Lower lobe of right lung (tissue), 2 donors: Measurements from ENCODE around the gene DAB1. TPM values are rescaled to one million over a fixed set of nuclear protein-coding genes. Genes with fewer than 3 reads are reported as not detected.
"Not testable (repeated sequence)": the region's sequence is repeated elsewhere in the genome, so short reads cannot be mapped to it uniquely, and the experiment has no call there.

Experiments used
- ATAC-seq, 2 donors: fragments of 200-7000 bp; cut with Tn5 transposase; one replicate each; pipeline ENCODE4 v1.9.1; 2020 to 2022; ENCODE audit warnings: mild to moderate bottlenecking in 2 of 2, moderate library complexity in 2 of 2
- DNase-seq: peaks from one replicate; pipeline ENCODE4 v3.0.0-alpha.2; 2020
- H3K27ac ChIP-seq: fragments of 200-600 bp; one replicate; pipeline ENCODE4 v1.8.0; 2022
- H3K27me3 ChIP-seq: fragments of 200-600 bp; one replicate; pipeline ENCODE4 v1.8.0; 2022; ENCODE audit warnings: low read depth
- H3K36me3 ChIP-seq: fragments of 200-600 bp; one replicate; pipeline ENCODE4 v1.8.0; 2022; ENCODE audit warnings: mild to moderate bottlenecking
- H3K4me1 ChIP-seq: fragments of 200-600 bp; one replicate; pipeline ENCODE4 v1.8.0; 2022
- H3K4me3 ChIP-seq: fragments of 200-600 bp; one replicate; pipeline ENCODE4 v1.8.0; 2022; ENCODE audit warnings: mild to moderate bottlenecking
- H3K9me3 ChIP-seq: fragments of 200-600 bp; one replicate; pipeline ENCODE4 v1.8.0; 2022
- CTCF ChIP-seq: fragments of 200-600 bp; IDR thresholded peaks from one replicate; pipeline ENCODE4 v1.8.0; 2022; ENCODE audit warnings: antibody characterized with exemption, mild to moderate bottlenecking
- intact Hi-C: fragments of 100-400 bp; cut with DNase I; formaldehyde crosslinking; loops from one replicate; pipeline ENCODE4 v1.11.0; 2022
- total RNA-seq: library from RNA; stranded (reverse); fragmentation: NEBNext Ultra II Directional; extraction: Animal tissue kit (Norgen Biotek cat#: 25700); gene quantifications from one replicate; pipeline ENCODE4 v1.2.1, GENCODE V29; 2021
- donor health status: DM: no; HTN: yes; CAD: no; lungs with severe emphysema.

Gene DAB1
- total RNA-seq, 1 donor from 2014 or later = 1.9 TPM

DNA sequence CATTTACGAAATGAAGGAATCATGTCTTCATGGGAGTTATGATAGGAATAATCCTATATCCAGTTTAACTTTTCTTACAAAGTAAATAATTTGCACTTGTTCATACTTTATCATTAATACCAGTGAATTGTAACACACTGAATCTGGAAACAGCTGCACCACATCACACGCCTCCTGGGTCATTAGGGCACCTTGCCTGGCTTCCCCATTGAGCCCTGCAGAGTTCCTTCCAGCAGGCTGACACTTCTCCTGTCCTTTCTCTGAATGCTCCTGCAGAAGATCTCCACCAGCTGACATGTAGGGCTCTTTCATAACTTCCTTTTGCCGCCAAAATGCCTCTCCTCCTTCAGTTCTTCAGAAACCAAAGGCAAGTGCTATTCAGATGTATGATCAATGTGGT lies 201.1 kb downstream of the DAB1 start:
- Histone ChIP-seq H3K27ac (no peak overlapping the region), H3K27me3 (no peaks in the 10 kb centered on the region), H3K4me3 (no peak overlapping the region), H3K36me3 (no peaks in the 10 kb centered on the region), H3K9me3 (no peaks in the 10 kb centered on the region), H3K4me1 (no peaks in the 10 kb centered on the region)
- ATAC-seq (no peak), DNase-seq (no peak)
- TF ChIP-seq CTCF = no peak
- intact Hi-C loops = no loop called here

DNA sequence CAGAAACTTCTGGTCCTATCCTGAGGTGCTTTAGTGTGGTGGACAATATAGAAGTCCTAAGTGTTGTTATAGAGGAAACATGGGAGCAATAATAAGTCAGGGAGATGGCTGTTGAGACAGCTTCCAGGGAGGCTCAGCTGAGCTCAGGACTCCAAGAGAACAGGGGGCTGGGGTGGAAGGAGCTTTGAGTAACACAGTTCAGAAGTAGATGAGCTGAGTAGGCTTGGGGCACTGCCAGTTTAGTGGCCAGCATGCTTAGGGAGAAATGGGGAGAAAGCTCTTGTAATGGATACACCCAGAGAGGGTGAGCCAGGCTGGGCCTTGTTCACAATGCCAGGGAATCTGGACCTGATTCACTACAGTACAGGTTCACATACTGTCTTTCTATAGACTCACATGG lies 201.6 kb downstream of the DAB1 start:
- ATAC-seq (no peak), DNase-seq (no peak)
- Histone ChIP-seq H3K27me3 (no peaks in the 10 kb centered on the region), H3K36me3 (no peaks in the 10 kb centered on the region), H3K4me1 (no peaks in the 10 kb centered on the region), H3K9me3 (no peaks in the 10 kb centered on the region), H3K27ac (no peak overlapping the region), H3K4me3 (no peak overlapping the region)
- no peak for TF ChIP-seq CTCF
- intact Hi-C loops = no loop called here

DNA sequence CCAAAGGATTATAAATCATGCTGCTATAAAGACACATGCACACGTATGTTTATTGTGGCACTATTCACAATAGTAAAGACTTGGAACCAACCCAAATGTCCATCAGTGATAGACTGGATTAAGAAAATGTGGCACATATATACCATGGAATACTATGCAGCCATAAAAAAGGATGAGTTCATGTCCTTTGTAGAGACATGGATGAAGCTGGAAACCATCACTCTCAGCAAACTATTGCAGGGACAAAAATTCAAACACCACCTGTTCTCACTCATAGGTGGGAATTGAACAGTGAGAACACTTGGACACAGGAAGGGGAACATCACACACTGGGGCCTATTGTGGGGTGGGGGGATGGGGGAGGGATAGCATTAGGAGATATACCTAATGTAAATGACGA lies 203.0 kb downstream of the DAB1 start:
- H3K4me1 ChIP-seq, H3K9me3 ChIP-seq, ATAC-seq, H3K27me3 ChIP-seq, DNase-seq, H3K27ac ChIP-seq, H3K4me3 ChIP-seq, intact Hi-C loops, H3K36me3 ChIP-seq: not testable (repeated sequence)

DNA sequence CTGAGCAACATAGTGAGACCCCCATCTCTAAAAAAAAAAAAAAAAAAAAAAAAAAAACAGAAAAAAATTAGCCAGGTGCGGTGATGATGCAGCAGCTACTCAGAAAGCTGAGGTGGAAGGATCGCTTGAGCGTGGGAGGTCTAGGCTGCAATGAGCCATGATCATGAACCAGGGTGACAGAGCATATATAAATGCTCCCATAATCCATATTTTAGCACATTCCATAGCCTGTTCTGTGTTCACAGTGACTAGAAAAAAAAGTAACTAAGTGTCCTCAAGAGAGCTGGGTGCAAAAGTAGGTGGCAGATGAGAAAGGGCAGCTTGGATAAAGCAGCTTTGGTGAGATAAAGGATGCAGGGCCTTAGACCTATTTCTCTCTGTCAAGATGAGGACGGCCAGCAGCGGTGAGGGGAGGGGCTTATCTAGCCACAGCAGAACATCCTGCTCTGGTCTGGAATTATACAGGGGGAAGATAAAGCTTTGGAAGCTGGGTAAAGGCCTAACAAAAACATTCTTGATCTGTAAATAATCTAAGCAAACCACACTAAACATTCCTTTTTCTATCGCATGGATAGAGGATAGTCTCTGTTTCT lies 205.3 kb downstream of the DAB1 start:
- no peaks in the 10 kb centered on the region for H3K9me3 ChIP-seq
- H3K27ac ChIP-seq = no peak overlapping the region
- no peaks in the 10 kb centered on the region for H3K27me3 ChIP-seq
- TF ChIP-seq CTCF = no peak
- H3K36me3 ChIP-seq = no peaks in the 10 kb centered on the region
- DNase-seq (no peak), ATAC-seq (no peak)
- no peak overlapping the region for H3K4me3 ChIP-seq
- intact Hi-C loops = no loop called here
- no peaks in the 10 kb centered on the region for H3K4me1 ChIP-seq

GRCh38 chr1:57217905-57218304 lies 206.0 kb downstream of the DAB1 start:
- no peaks in the 10 kb centered on the region for H3K27me3 ChIP-seq
- no peaks in the 10 kb centered on the region for H3K9me3 ChIP-seq
- H3K4me3 ChIP-seq = no peak overlapping the region
- DNase-seq = no peak
- no peak for TF ChIP-seq CTCF
- no peak for ATAC-seq
- H3K4me1 ChIP-seq = no peaks in the 10 kb centered on the region
- H3K36me3 ChIP-seq = no peaks in the 10 kb centered on the region
- H3K27ac ChIP-seq = no peak overlapping the region
- intact Hi-C loops = no loop called here

DNA sequence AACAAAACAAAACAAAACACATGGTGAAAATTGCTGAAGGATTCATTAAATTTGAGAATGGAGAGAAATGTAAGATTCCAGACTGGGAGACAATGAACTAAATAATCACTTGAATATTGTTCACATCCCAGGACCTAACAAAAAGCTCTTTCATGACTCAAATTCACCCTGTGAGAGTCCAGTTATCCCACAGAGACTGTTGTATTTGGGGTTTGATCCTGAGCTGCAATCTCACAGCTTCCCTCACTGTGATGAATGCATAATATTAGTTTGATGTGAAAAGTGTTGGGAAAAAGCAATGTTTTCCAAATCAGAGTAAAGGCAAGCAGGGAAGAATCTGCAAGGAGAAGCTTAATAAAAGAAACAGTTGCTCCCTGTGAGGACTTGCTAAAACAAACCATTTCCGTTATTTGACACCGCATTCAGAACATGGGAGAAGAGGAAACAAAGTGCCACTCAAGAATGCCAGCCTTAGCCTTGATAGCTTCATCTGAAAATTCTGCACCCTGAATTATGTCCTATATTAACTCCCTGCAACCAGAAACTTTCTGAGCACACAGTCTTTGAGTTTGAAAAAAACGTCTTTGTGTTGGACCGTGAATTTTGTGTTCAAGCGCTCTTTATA lies 208.8 kb downstream of the DAB1 start:
- H3K36me3 ChIP-seq = no peaks in the 10 kb centered on the region
- DNase-seq (no peak), ATAC-seq (no peak)
- H3K27me3 ChIP-seq = no peaks in the 10 kb centered on the region
- intact Hi-C loops = no loop called here
- H3K4me1 ChIP-seq = no peaks in the 10 kb centered on the region
- TF ChIP-seq CTCF = no peak
- no peaks in the 10 kb centered on the region for H3K9me3 ChIP-seq
- H3K4me3 ChIP-seq = no peak overlapping the region
- no peak overlapping the region for H3K27ac ChIP-seq
